Measurements from ENCODE around the gene ZMYND8. TPM values are rescaled to one million over a fixed set of nuclear protein-coding genes. Genes with fewer than 3 reads are reported as not detected.

ZMYND8 gene
- total and polyA plus RNA-seq, 3 donors from 2014 or later, result 30.4 to 102 (median 87.2) TPM

DNA sequence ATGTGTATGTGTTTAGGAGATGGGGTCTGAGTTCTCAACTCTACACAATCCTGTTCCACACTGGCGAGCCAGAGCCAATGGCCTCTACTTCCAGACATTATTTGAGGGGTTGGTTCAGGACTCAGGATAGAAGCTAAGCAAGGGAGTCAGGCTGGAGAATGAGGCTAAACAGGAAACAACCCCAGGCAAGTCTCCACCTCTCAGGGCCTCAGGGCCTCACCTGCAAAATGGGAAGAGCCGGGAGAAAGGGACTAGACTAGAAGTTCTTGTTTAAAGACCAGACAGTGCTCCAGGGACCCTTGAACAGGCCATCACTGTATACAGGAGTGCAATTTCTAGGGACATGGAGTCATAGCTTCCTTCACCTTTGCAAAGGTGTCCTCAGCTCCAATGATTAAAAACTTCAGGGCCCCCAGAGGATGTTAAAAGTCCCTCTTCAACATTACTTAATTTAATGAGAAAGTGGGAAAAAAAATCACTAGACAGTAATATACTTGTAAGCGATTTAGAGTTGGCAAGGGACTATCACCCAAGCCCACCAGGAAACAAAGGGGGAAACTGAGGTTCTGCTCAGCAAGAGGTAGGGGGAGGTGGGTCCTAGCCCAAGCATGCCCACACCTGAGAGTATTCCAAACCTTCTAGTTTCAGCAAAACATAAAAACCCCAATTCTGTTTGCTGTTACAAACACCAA, 41.7 kb downstream of the ZMYND8 start:
- intact Hi-C loops (cut with DNase I; ENCODE audit: low total_unique reads), result loop anchor here (5.0 kb wide), 2 partner anchors 37 to 43 kb away; partner anchors contain the start of gene ZMYND8
- DNase-seq, result no peak
- no peaks in the 10 kb centered on the region for H3K9me3 ChIP-seq
- H3K27me3 ChIP-seq, result no peaks in the 10 kb centered on the region
- H3K4me3 ChIP-seq, result no peak overlapping the region
- 91 to 93% methylated on average over 3 of the region's 3 CpGs for WGBS, 2 donors
- H3K36me3 ChIP-seq (ENCODE audit: low read depth, missing control alignments), result no peaks in the 10 kb centered on the region
- H3K27ac ChIP-seq, result peak overlapping the region; percentile 91 to 94
- H3K4me1 ChIP-seq, result peaks cover 60% of the 10 kb centered on the region
- TF ChIP-seq CTCF (IDR thresholded peaks at IDR 0.05), result no peak
- TF ChIP-seq POLR2A (IDR thresholded peaks at IDR 0.05), result no peak

- H3K4me1 ChIP-seq, result peaks cover 44% of the 10 kb centered on the region
- no peaks in the 10 kb centered on the region for H3K9me3 ChIP-seq
- DNase-seq, result no peak
- H3K27ac ChIP-seq, result peak overlapping the region; percentile 8 to 64
- no peaks in the 10 kb centered on the region for H3K36me3 ChIP-seq (ENCODE audit: low read depth, missing control alignments)
- no peaks in the 10 kb centered on the region for H3K27me3 ChIP-seq
- no peak for TF ChIP-seq POLR2A (IDR thresholded peaks at IDR 0.05)
- no peak for TF ChIP-seq CTCF (IDR thresholded peaks at IDR 0.05)
- intact Hi-C loops (cut with DNase I; ENCODE audit: low total_unique reads), result no loop called here
- no peak overlapping the region for H3K4me3 ChIP-seq
- 87 to 88% methylated on average over 11 of the region's 11 CpGs for WGBS, 2 donors
These were observed 44.4 kb downstream of the ZMYND8 start for GRCh38 chr20:47311967-47312681.

DNA sequence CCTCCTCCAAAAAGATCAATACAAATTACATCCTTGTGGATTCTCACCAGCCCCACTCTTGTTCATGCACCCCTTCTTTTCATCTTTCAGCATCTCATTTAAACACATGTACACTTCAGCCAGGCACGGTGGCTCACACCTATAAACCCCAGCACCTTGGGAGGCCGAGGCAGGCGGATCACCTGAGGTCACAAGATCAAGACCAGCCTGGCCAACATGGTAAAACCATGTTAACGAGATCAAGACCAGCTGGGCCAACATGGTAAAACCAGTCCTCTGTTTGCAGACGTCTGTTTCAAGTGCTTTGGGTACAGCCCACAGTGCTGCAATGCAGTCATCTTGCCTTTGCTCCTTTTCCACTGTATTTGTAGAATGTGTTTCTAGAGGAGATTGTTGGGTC, 45.3 kb downstream of the ZMYND8 start:
- 91% methylated on average over 5 of the region's 5 CpGs for WGBS, 2 donors
- H3K27ac ChIP-seq, result peak overlapping the region in 1 of 2 donors; percentile 28

GRCh38 chr20:47310729-47311128, 45.8 kb downstream of the ZMYND8 start:
- intact Hi-C loops (cut with DNase I; ENCODE audit: low total_unique reads), result no loop called here

More for the DNA sequence above, 45.3 kb downstream of the ZMYND8 start:
- H3K4me3 ChIP-seq, result no peak overlapping the region
- H3K9me3 ChIP-seq, result no peaks in the 10 kb centered on the region
- intact Hi-C loops (cut with DNase I; ENCODE audit: low total_unique reads), result no loop called here
- no peaks in the 10 kb centered on the region for H3K27me3 ChIP-seq
- H3K36me3 ChIP-seq (ENCODE audit: low read depth, missing control alignments), result no peaks in the 10 kb centered on the region
- no peak for DNase-seq
- peaks cover 37% of the 10 kb centered on the region for H3K4me1 ChIP-seq
- TF ChIP-seq CTCF (IDR thresholded peaks at IDR 0.05), result no peak
- TF ChIP-seq POLR2A (IDR thresholded peaks at IDR 0.05), result no peak

More at GRCh38 chr20:47310729-47311128, 45.8 kb downstream of the ZMYND8 start:
- Histone ChIP-seq H3K36me3 (ENCODE audit: low read depth, missing control alignments) (no peaks in the 10 kb centered on the region), H3K4me1 (peaks cover 36% of the 10 kb centered on the region), H3K27ac (peak overlapping the region; percentile 28 to 52), H3K27me3 (no peaks in the 10 kb centered on the region), H3K4me3 (no peak overlapping the region), H3K9me3 (no peaks in the 10 kb centered on the region)
- no peak for DNase-seq
- TF ChIP-seq CTCF (IDR thresholded peaks at IDR 0.05) (no peak), POLR2A (IDR thresholded peaks at IDR 0.05) (no peak)
- WGBS, 2 donors, result 65 to 71% methylated on average over 7 to 8 of the region's 8 CpGs

Measured in testis (tissue), 3 donors.